Measurements from ENCODE around the gene SLC22A17. TPM values are rescaled to one million over a fixed set of nuclear protein-coding genes. Genes with fewer than 3 reads are reported as not detected.

SLC22A17 gene
- total and polyA plus RNA-seq, 9 of the 15 experiments (the other 6 are each of a cell fraction or from before 2014, with no cell fraction given) = 0.07 to 0.09 TPM; not detected in 7

GRCh38 chr14:23327947-23328744 lies 24.5 kb downstream of the SLC22A17 start (continued):
- TF ChIP-seq REST (IDR thresholded peaks at IDR 0.05; ENCODE audit: borderline replicate concordance) = peak; percentile 87
- no peak for TF ChIP-seq REST (CRISPR knock-in tag; IDR thresholded peaks at IDR 0.05; ENCODE audit: low read depth)
- 0 out of 2 replicates have a peak, but pooled peaks have one; percentile 17 for TF ChIP-seq PREB (CRISPR knock-in tag; IDR thresholded peaks at IDR 0.05)
- TF ChIP-seq CBX3 (IDR thresholded peaks at IDR 0.05; ENCODE audit: borderline replicate concordance in 1 of 2, low read length in 2 of 2) = 0 out of 3 replicates have a peak, but pooled peaks of 1 of the 2 experiments have one; percentile 20
- TF ChIP-seq FOSL1 (tag; conservative IDR thresholded peaks at IDR 0.05) = 0 out of 2 replicates have a peak, but pooled peaks have one; percentile 39
- no peak for TF ChIP-seq ZNF445 (CRISPR knock-in tag; IDR thresholded peaks at IDR 0.05; ENCODE audit: low read depth)
- TF ChIP-seq LCOR (CRISPR knock-in tag; IDR thresholded peaks at IDR 0.05) = 0 out of 2 replicates have a peak, but pooled peaks have one; percentile 43
- no peak for TF ChIP-seq ATF1 (CRISPR knock-in tag; IDR thresholded peaks at IDR 0.05)
- no peak for TF ChIP-seq ATF1 (tag; IDR thresholded peaks at IDR 0.05)
- no peak for TF ChIP-seq POLR2H (tag; IDR thresholded peaks at IDR 0.05; ENCODE audit: low read depth)
- peak; percentile 48; the same call in 1 of the 2 replicates for TF ChIP-seq CC2D1A (IDR thresholded peaks at IDR 0.05)
- TF ChIP-seq ZNF79 (CRISPR knock-in tag; IDR thresholded peaks at IDR 0.05; ENCODE audit: low read depth) = no peak
- TF ChIP-seq MAZ (CRISPR knock-in tag; conservative IDR thresholded peaks at IDR 0.05 in 1 of 2, IDR thresholded peaks at IDR 0.05 in 1 of 2) = no peak
- peak; percentile 40; the same call in 1 of the 2 replicates for TF ChIP-seq JUND (IDR thresholded peaks at IDR 0.05; ENCODE audit: borderline replicate concordance, low read depth, low read length)
- TF ChIP-seq JUND (tag; IDR thresholded peaks at IDR 0.05; ENCODE audit: borderline replicate concordance, low read depth, low read length) = no peak
- TF ChIP-seq RBBP5 (IDR thresholded peaks at IDR 0.05; ENCODE audit: borderline replicate concordance, insufficient read depth, low read length, poor library complexity, severe bottlenecking) = no peak
